Activated effector memory CD4-positive, alpha-beta T cell treated with anti-CD3 and anti-CD28 coated beads, Interleukin-2, amount 50 U/mL, for 16 hours (primary cell): ENCODE measurements around the gene RASL11B.

Experiments
- DNase-seq: peaks from one replicate; pipeline ENCODE4 v3.0.0-alpha.2; 2020

The RASL11B gene

DNA sequence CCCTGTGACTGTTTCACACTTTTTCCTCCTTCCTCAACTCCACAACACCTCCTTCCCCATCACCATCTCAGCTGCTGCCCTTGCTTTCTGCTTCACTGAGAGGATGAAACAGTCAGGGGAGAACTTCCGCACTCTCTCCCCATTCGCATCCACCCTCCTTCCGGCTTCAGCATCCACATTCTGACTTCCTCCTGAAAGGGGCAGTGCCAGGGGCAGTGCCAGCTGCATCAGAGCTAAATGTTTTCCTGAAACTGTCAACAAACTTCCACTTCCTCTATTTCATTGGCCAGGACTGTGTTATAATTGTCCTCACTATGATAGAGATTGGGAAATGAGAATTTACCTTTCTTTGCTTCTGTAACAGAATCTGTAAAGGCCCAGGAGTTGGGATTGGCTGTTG lies 18.2 kb upstream of the RASL11B start:
- no peak for DNase-seq

DNA sequence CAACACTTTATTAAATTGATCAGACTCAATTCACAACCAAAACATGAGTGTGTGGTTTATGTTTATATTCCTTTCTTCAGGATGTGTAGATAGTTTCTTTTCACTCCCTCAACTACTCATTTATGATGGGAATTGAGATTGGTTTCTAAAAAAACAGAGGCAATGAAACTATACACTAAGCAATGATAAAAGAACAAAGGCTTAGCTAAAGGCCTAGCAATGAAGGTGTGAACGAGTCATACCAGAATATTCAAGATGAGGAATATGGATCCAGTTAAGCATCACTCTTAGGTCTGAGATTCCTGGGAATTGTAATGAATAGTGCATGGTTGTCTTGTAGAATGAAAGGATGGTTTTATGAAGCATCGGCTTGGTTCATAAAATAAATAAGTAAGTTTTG lies 17.5 kb upstream of the RASL11B start:
- DNase-seq: no peak

DNA sequence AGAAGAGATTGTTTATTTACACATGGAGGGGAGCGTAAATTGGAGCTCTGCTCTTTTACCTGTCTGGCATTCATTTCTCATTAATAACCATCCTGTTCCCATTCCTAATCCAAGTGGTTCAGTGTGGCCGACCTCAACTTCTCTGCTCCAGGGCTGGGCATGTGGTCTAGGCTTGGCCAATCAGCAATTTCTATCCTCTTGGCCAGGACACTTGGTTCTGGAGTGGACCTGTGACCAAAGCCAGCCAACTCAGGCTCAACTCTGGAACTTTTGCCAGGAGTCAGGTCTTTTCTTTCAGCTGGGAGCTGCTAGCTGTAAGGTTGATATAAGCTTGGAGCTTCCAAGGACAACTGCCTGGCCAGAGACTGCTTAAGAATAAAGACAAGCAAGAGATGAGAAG lies 15.6 kb upstream of the RASL11B start:
- no peak for DNase-seq

DNA sequence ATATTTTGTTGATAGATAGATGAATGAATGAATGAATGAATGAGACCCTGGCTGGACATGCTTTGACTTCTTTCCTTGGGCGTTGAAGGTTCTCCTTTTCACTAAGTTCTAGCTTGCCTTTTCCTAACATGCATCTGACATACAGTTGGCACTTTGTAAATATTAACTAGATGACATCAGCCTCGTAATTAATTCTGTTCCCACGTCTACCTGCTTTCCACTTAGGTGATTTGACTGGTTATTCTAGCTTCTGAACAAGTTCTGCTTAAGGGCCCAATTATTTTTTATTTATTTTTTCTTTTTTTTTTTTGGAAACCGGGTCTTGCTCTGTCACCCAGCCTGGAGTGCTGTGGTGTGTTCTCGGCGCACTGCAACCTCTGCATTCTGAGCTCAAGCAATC lies 13.9 kb upstream of the RASL11B start:
- DNase-seq: no peak

DNA sequence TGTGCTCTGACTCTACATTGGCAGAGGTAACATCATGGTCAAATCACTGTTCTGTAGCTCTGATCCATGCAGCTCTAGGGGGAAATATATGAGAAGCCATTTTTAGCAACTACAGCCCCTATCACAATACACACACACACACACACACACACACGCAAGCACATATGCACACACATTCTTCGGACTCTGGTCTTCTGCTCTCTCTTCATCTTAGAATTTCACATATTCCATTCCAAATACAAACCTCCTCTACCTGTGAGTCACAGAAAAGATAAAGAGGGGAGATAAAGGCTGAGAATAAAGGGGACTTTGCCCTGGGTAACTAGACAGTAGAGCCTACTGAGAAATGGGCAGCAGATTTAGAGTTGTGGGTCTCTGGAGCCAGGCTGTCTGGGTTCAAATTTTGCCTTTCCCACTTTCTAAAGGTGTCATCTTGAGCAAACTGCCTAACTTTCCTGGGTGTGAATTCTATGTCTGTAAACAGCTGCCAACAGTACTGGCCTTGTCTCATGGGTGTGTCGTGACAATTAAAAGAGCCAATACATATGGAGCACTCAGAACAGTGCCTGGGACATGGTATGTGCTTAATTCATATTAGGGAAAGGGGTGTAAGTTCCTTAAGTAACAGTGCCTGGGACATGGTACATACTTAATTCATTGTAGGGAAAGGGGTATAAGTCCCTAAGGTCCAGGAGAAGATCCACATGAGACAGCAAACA lies 11.6 kb upstream of the RASL11B start:
- no peak for DNase-seq

DNA sequence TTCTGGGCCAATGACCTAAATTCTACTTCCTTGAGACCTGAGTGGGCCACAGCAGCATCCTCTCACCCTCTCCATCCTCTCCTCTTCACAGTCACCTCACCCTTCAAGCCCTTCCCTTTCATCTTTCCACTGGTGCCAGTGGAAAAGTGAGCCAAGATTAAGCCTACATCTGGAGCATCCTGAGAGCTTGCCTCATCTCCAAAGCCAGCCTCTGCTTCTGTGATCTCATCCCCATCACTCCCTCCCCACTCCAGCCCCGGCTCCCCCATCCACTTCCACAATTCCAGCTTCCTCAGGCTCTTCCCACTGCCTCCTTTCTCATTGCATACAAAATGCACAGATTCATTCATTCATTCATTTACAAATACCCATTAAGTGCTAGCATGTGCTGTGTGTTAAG lies 10.1 kb upstream of the RASL11B start:
- no peak for DNase-seq

DNA sequence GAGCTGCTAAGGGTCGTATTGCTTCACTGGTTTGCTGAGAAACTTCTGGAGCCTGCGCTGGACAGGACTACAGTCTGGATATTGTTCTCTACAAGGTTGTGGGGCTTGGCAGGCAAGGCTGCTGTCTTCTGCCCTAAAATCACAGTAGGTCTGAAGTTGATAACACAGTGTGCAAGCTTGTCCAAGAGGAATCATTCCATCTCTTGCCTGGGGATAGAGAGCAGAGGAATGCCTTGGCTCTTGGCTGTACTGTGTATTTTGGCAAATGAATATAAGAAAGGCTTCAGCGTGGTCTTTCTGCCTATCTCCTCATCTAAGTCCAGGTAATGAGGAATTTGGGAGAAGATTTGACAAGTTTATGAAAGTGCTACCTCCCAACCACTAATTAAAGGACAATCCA lies 9.4 kb upstream of the RASL11B start:
- no peak for DNase-seq

DNA sequence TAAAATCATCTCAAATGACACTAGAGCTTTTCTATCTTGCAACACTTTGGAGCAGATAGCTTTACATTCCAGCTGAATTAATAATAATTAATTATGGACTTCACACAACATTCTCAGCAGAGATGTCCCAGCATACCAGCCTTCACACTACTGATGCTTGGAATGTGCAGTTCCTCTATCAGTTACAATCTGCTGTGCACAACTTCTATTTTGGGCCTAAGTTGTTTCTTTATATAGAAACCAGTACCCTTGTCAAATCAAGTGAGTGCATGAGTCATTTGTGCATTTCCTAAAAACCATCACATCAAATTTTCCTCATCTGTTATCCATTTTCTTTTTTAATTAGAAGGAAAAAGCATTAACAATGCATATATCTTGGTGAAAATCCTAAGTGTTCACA lies 8.8 kb upstream of the RASL11B start:
- no peak for DNase-seq

DNA sequence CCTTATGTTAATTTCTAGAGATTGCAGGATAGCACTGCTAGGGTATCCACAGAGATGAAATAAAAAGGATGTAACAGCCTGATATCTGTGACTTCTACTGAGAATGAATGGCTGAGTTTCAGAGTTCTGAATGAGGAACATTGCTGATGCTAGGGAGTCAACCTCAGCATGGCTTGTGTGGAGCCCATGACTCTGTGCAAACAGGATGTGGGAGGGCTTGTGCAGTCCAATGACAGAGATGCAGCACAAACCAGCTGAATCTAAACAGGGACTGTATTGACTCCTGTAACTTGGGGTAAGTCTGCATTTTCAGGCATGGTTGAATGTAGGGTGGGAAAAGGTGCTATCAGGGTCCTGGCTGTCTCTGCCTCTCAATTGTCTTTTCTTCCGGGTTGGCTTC lies 5.3 kb upstream of the RASL11B start:
- DNase-seq: no peak

DNA sequence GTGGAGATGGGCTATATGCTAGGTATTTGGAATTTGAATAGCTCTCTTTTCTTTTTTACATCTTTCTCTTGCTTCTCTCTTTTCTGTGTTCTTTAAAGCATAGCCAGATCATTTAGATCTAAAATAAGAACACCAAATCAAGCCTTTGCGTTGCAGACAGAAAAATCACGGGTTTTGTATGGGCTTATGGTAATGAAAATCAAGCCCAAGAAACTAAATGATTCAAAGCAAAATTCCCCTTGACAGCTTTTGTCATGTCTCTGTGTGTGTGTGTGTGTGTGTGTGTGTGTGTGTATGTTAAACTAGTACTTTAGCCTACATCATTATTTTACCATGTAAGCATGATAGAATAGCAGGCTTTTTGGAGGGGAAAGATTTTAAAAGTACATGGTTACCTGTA lies 1.8 kb upstream of the RASL11B start:
- no peak for DNase-seq

DNA sequence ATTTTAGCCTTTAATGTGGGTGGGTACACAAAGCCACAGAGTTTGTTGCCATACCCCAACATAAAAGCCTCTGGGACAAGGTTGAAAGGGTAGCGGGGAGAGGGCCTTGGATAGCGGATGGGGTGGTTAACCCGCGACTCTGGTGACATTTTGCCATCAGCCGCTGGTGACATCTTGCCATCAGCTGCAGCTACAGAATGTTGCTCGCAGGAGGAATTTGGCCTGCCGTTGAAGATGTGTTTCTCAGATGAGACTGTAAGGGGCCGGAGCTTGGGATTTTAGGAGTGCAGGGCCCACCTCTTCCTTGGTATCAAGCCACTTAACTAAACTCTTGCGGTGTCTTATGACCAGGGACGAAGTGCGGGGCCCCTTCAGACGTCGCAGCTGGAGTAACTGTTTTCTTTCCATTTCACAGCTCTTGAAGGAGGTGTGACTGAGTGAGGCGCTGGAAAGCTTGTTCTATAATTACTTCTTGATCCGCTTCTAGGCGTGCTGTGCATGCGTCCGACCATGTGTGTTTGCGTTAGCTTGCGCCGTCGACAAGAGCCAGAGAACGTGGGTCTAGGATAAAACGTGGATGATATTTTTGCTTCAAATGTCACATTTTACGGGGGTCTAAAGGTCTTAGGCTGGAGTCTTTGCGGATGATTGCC lies 820 bp upstream of the RASL11B start:
- no peak for DNase-seq

DNA sequence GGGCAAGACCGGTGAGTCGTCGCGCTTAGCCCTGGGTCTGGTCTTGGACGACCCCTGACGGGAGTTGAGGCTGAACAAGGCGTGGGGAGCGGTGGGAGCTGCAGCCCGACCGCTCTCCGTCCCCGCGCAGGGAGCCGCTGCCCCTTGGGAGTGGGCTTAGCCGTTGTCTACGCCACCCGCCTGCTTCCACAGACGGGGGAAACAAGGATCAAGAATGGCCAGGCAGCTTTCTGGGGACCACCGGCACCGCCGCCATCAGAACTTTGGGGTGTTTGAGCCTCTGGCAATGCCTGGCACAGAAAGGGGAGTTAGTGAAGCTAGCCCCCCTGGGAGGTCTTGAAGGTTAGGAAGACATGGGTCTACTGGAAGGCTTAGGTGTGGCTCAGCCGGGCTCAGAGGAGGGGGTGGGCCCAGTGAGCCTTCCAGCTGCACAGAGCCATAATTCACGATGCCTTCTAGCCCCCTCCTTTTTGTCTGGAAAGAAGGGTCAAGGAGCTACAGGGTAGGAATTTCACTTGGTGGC lies 583 bp downstream of the RASL11B start:
- no peak for DNase-seq

DNA sequence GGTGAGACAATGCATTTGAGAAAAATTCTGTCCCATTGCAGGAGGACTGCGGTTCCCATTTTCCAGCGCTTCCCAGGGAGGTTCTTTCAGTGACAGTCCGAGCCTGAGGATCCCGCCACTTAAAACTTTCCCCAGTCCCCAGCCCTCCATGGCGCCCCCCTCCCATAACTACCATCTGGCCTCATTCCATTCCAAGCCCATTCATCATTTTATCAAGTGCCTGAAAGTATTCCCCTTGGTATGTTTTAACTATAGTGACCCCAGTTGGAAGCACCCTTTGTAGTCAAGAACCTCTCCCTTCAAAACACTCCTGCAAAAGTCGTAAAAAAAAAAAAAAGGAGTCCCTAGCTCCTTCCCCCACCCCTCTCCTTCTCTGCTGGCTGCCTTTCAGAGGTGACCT lies 1.2 kb downstream of the RASL11B start:
- no peak for DNase-seq

DNA sequence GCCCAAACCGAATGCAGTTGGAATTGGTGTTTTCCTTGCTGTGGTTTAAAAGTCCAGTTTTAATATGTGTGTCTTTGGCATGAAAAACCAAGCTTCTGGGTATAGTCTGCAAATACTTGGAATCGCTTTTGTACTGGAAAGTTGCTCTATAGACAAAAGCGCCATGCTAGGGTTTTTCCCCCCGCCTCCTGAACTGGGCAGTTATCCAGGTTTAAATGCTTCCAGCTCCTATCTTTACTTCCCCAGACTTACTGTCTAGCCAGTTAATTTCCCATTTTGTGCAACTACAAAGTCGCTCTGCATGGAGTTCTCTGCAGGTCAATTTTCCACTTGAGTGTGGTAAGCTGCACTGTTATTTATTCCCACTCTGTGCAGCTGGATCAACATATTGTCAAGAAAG lies 2.7 kb downstream of the RASL11B start:
- DNase-seq: no peak

DNA sequence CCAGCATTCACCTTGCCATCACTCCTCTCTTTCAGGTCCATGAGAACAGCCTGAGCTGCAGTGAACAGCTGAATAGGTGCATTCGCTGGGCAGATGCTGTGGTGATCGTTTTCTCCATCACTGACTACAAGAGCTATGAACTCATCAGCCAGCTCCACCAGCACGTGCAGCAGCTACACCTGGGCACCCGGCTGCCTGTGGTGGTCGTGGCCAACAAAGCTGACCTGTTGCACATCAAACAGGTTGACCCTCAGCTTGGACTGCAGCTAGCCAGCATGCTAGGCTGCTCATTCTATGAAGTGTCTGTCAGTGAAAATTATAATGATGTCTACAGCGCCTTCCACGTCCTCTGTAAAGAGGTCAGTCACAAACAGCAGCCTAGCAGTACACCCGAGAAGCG lies 3.2 kb downstream of the RASL11B start:
- DNase-seq: no peak

DNA sequence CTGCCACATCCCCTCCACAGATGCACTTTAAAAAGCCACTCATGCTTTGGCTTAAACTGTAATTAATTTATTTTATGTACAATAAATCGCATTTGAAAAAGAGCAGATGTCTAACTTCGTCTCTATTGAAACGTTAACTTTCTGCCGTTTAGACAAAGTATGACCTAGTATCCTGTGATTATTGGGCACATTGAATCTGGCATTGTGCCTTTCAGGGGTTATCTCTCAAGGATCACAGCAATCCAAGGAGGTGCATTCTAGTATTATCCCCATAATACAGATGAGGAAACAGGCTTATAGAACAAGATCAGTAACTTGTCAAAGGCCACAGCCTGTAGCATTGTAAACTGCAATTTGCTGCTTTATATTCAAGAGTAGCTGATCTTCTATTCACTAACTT lies 4.6 kb downstream of the RASL11B start:
- no peak for DNase-seq

DNA sequence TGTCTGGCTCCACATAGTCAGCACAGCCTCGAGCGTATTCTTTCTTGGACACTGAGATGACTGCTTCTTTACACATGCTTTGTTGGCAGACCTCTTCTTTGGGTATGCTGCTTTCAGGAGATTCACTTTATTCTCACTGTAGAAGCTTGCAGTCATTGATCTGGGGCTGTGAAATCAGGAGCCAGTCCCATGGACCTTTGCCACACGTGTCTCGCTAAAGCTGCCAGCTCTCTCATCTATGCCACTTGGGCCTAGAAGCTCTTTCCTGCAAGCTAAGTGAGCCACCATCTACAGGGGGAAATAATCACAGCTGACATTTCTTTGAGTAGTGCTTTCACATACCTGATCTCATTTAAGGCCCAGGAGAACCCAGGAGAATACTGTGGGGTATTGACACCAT lies 5.0 kb downstream of the RASL11B start:
- no peak for DNase-seq

DNA sequence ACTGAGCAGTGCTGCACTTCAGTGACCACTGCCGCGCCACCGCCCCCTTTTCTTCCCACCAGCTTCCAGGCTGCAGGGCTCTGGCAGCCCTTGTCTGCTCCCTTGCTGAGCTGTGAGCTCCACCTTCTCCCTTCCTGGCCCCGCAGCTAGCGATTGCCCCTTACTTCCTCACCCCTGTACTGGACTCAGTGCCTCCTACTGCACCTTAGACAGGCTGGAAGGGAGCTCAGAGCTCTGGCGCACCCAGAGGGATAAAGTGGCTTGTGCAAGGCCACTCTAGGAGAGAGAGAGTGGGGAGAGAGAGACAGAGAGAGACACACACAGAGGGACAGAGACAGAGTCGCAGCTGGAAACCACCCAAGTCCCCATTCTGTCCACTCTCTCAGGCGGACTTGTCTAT lies 6.0 kb downstream of the RASL11B start:
- DNase-seq: no peak

DNA sequence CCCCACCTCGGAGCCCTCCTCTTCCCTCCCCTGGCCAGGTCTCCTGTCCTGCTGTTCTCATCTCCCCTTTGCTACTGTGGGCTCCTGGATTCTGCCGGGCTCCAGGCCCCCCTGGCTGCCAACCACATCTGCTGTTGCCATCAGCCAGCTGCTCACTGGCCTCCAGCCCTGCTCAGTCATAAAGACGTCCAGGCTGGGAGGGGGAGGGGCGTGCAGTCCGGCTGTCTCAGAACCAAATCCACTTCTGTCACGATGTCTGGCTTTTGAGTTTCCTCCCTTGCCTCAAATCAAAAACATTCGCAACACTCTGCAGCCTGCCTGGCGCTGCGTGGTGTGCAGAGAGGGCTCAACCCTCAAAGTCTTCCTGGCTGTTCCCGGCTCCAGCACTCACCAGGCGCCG lies 7.1 kb downstream of the RASL11B start:
- no peak for DNase-seq

DNA sequence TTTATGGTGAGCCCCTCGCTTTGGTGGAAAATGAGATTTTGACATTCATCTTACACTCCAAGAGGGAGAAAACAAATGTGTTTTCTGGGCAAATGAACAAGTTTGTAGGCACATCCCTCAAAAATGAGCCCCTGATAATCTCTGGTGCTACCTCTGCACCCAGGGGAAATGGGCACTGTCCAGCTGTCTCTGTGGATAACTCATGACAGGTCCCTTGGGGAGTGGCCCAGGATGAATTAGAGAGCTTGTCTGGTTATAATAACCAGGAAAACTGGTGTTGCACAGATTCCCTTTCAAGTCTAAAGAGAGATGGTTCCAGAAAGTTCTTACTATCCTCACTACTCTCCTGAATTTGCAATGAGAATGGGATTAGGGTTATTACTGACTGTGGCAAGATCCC lies 7.5 kb downstream of the RASL11B start:
- DNase-seq: no peak

DNA sequence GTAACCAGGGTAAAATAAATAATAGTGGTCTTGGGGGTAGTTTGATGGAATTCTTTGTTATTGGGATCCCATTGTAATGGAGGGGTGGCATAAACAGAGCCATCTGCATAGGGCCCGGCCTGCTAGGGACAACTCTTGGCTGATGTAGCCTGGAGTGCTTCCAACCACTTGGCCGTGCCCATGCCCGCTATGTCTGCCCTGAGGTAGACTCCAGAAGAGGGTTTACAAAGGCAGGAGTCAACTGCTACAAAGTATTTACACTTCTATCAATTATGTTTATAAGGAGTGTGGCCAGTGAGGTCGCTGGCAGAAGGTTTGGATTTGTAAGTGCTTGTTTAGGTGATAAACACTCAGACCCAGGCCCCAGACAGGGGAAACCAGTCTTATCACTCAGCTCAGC lies 8.1 kb downstream of the RASL11B start:
- DNase-seq: no peak

DNA sequence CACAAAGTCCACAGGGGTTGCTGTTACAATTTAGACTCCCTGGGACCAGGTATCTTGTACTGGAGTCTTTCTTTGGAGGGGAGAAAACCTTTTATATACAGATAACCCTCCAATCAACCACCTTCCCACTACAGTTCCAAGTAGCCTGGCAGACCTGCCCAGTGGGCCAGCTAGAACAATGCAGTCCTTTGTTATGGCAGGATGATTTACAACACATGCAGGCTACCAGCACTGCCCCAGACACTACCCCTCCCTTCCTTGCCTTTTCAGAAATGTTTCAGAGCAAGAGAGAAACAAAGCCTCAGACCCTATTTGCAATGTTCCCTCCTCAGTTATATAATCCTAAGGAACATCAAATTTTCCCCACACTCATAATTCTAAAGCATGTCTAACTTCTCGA lies 11.1 kb downstream of the RASL11B start:
- no peak for DNase-seq

DNA sequence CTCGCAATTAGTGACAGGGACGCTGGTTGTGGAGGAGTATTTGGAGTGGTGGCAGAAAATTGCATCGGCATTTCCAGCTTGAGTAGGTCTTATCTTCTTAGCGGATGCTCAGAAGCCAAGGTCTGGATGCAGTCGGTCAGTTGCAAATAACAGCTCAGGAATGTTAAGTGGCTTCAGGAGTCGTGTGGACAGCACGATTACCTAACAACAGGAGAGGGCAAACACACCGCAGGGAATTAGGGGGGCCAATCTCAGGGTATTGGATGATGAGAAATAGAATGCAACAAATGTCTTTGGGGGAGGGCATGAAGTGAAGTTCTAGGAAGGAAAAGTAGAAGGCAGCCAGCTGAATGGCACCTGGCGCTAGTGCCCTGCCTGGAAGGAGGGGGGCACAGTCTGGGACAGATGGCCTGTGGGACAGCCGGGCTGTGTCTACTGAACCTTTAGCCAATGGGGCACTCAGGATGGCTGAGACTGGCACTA lies 11.8 kb downstream of the RASL11B start:
- DNase-seq: no peak

DNA sequence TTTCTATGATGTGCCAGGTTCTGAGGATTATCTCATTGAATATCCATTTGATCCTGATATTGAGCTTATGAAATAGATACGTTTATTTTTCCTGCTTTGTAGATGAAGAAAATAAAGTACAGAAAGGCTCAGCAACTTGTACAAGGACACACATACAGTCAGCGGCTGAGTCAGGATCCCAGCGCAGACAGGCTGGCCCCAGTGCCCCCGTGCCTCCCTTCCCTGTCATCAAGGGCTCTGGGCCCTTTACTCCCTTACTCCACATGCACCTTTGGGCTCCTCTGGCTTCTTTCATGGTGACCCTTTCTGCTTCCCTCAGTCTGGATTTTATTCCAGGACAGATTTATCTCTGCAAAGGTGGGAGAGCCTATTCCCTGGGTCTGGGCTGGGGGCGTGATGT lies 12.8 kb downstream of the RASL11B start:
- DNase-seq: no peak

DNA sequence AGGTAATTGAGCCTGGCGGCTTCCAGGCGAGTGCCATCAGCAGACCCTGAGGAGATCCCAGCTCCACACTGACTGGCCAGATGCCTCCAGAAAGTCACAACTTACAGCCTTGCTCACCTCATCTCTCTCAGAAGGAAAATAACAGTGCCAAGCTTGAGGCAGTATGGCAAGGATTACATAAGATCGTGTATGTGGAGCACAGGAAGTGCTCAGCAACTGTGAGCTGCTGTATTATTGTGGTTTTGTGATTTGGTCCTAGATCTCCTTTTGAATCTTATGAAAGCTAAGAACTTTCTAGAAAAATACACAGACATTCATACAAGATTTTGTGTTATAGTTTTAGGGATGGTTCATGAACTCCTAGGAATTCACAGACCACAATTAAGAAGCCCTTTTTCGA lies 14.0 kb downstream of the RASL11B start:
- DNase-seq: no peak
